Breast epithelium (tissue), 3 donors: ENCODE results near the gene PRH2.

Experiments
- CTCF ChIP-seq, 3 donors: fragments of 450-650 bp; IDR thresholded peaks; one replicate each; pipeline ENCODE4 v1.5.1; 2016 to 2017; ENCODE audit warnings: antibody characterized with exemption in 3 of 3, mild to moderate bottlenecking in 3 of 3, moderate library complexity in 3 of 3
- POLR2A ChIP-seq: fragments of 450-650 bp; IDR thresholded peaks from one replicate; pipeline ENCODE4 v1.6.1; 2016; ENCODE audit warnings: antibody characterized with exemption, mild to moderate bottlenecking, moderate library complexity

- TF ChIP-seq CTCF (IDR thresholded peaks at IDR 0.05) = no peak
- TF ChIP-seq POLR2A = no peak
Observed at GRCh38 chr12:10926269-10926668, 2.8 kb upstream of the PRH2 start.
